Memory B cell (primary cell): Measurements from ENCODE around the gene ABCA7.

ENCODE experiments used
- ATAC-seq: fragments of 150-1000 bp; cut with Tn5 transposase; 2 replicates; pipeline ENCODE4 v1.10.0; 2021; ENCODE audit warnings: low read depth, mild to moderate bottlenecking, moderate library complexity
- DNase-seq, 2 donors: peaks; one replicate each; pipeline ENCODE4 v3.0.0; 2022; ENCODE audit warnings: low spot score in 2 of 2
- H3K27ac Mint-ChIP-seq: one replicate; pipeline ENCODE4 v1.8.0; 2022; ENCODE audit warnings: mild to moderate bottlenecking, moderate library complexity, mixed read lengths
- H3K27me3 Mint-ChIP-seq: one replicate; pipeline ENCODE4 v1.8.0; 2022; ENCODE audit warnings: mixed read lengths
- H3K36me3 Mint-ChIP-seq: one replicate; pipeline ENCODE4 v1.8.0; 2022; ENCODE audit warnings: mild to moderate bottlenecking, mixed read lengths
- H3K4me1 Mint-ChIP-seq: one replicate; pipeline ENCODE4 v1.8.0; 2022; ENCODE audit warnings: mixed read lengths
- H3K4me3 Mint-ChIP-seq: one replicate; pipeline ENCODE4 v1.8.0; 2022; ENCODE audit warnings: mild to moderate bottlenecking, moderate library complexity, mixed read lengths
- H3K9me3 Mint-ChIP-seq: one replicate; pipeline ENCODE4 v1.8.0; 2022; ENCODE audit warnings: mixed read lengths

ABCA7 gene

GRCh38 chr19:1039646-1040475 is at the start of gene ABCA7:
TSS of gene ABCA7 (plus strand) at chr19:1040107. CDS start at chr19:1041362, 1,255 bp downstream.
- Mint-ChIP-seq H3K27ac (peak within 1 kb of the TSS; percentile 95), H3K4me3 (peak within 1 kb of the TSS; percentile 100), H3K27me3 (no peaks in the 10 kb centered on the region), H3K36me3 (peaks cover 26% of the 10 kb centered on the region), H3K4me1 (peaks cover 36% of the 10 kb centered on the region), H3K9me3 (no peaks in the 10 kb centered on the region)
- DNase-seq (peak; percentile 99 to 100), ATAC-seq (peak; percentile 78)

- H3K4me3 Mint-ChIP-seq, result no peak overlapping the region
- ATAC-seq (no peak), DNase-seq (no peak)
- H3K36me3 Mint-ChIP-seq, result peaks cover 5% of the 10 kb centered on the region
- H3K27me3 Mint-ChIP-seq, result no peaks in the 10 kb centered on the region
- H3K4me1 Mint-ChIP-seq, result peaks cover 7% of the 10 kb centered on the region
- H3K27ac Mint-ChIP-seq, result no peak overlapping the region
- H3K9me3 Mint-ChIP-seq, result no peaks in the 10 kb centered on the region
Observed at GRCh38 chr19:990119-990571, 49.8 kb upstream of the ABCA7 start.

- DNase-seq (no peak), ATAC-seq (no peak)
- peaks cover 5% of the 10 kb centered on the region for H3K36me3 Mint-ChIP-seq
- H3K9me3 Mint-ChIP-seq, result no peaks in the 10 kb centered on the region
- H3K27me3 Mint-ChIP-seq, result no peaks in the 10 kb centered on the region
- H3K4me1 Mint-ChIP-seq, result peaks cover 4% of the 10 kb centered on the region
- no peak overlapping the region for H3K4me3 Mint-ChIP-seq
- H3K27ac Mint-ChIP-seq, result no peak overlapping the region
Observed at GRCh38 chr19:990746-991145, 49.2 kb upstream of the ABCA7 start.

- Mint-ChIP-seq H3K9me3 (no peaks in the 10 kb centered on the region), H3K4me1 (peaks cover 5% of the 10 kb centered on the region), H3K4me3 (no peak overlapping the region), H3K36me3 (peaks cover 5% of the 10 kb centered on the region), H3K27ac (no peak overlapping the region), H3K27me3 (peaks cover 2% of the 10 kb centered on the region)
- DNase-seq (no peak), ATAC-seq (peak; percentile 72)
Observed at GRCh38 chr19:991174-991931, 48.6 kb upstream of the ABCA7 start.

- no peak overlapping the region for H3K4me3 Mint-ChIP-seq
- ATAC-seq (no peak), DNase-seq (no peak)
- H3K36me3 Mint-ChIP-seq, result no peaks in the 10 kb centered on the region
- H3K4me1 Mint-ChIP-seq, result peaks cover 6% of the 10 kb centered on the region
- no peak overlapping the region for H3K27ac Mint-ChIP-seq
- no peaks in the 10 kb centered on the region for H3K9me3 Mint-ChIP-seq
- H3K27me3 Mint-ChIP-seq, result peaks cover 2% of the 10 kb centered on the region
Observed at GRCh38 chr19:991932-992669, 47.8 kb upstream of the ABCA7 start.

GRCh38 chr19:992670-993055 is 47.2 kb upstream of the ABCA7 start:
- no peak for DNase-seq
- H3K9me3 Mint-ChIP-seq, result no peaks in the 10 kb centered on the region
- H3K4me1 Mint-ChIP-seq, result peaks cover 6% of the 10 kb centered on the region
- peaks cover 2% of the 10 kb centered on the region for H3K27me3 Mint-ChIP-seq
- H3K27ac Mint-ChIP-seq, result no peak overlapping the region
- no peak for ATAC-seq
- H3K4me3 Mint-ChIP-seq, result no peak overlapping the region
- no peaks in the 10 kb centered on the region for H3K36me3 Mint-ChIP-seq

- Mint-ChIP-seq H3K4me3 (no peak overlapping the region), H3K27me3 (peaks cover 2% of the 10 kb centered on the region), H3K36me3 (no peaks in the 10 kb centered on the region), H3K27ac (no peak overlapping the region), H3K9me3 (no peaks in the 10 kb centered on the region), H3K4me1 (peaks cover 6% of the 10 kb centered on the region)
- ATAC-seq (no peak), DNase-seq (no peak)
Observed at GRCh38 chr19:993361-993830, 46.5 kb upstream of the ABCA7 start.

- Mint-ChIP-seq H3K27ac (no peak overlapping the region), H3K9me3 (no peaks in the 10 kb centered on the region), H3K36me3 (no peaks in the 10 kb centered on the region), H3K4me1 (peaks cover 6% of the 10 kb centered on the region), H3K4me3 (no peak overlapping the region), H3K27me3 (peaks cover 5% of the 10 kb centered on the region)
- DNase-seq (no peak), ATAC-seq (no peak)
Observed at GRCh38 chr19:993831-994393, 46.0 kb upstream of the ABCA7 start.

- Mint-ChIP-seq H3K36me3 (no peaks in the 10 kb centered on the region), H3K27me3 (peaks cover 10% of the 10 kb centered on the region), H3K9me3 (no peaks in the 10 kb centered on the region), H3K4me3 (no peak overlapping the region), H3K27ac (no peak overlapping the region), H3K4me1 (peaks cover 6% of the 10 kb centered on the region)
- ATAC-seq (no peak), DNase-seq (no peak)
Observed at GRCh38 chr19:994516-994915, 45.4 kb upstream of the ABCA7 start.

GRCh38 chr19:995051-995827 is 44.7 kb upstream of the ABCA7 start:
- no peak overlapping the region for H3K4me3 Mint-ChIP-seq
- peaks cover 10% of the 10 kb centered on the region for H3K27me3 Mint-ChIP-seq
- no peak overlapping the region for H3K27ac Mint-ChIP-seq
- H3K36me3 Mint-ChIP-seq, result no peaks in the 10 kb centered on the region
- ATAC-seq (no peak), DNase-seq (no peak)
- H3K9me3 Mint-ChIP-seq, result no peaks in the 10 kb centered on the region
- peaks cover 6% of the 10 kb centered on the region for H3K4me1 Mint-ChIP-seq

GRCh38 chr19:996051-996838 is 43.7 kb upstream of the ABCA7 start:
- Mint-ChIP-seq H3K27me3 (peaks cover 13% of the 10 kb centered on the region), H3K36me3 (no peaks in the 10 kb centered on the region), H3K9me3 (no peaks in the 10 kb centered on the region), H3K27ac (peak overlapping the region; percentile 32), H3K4me1 (peaks cover 9% of the 10 kb centered on the region), H3K4me3 (no peak overlapping the region)
- peak; percentile 46 to 63 for DNase-seq
- peak; percentile 65 for ATAC-seq

GRCh38 chr19:998064-998463 is 41.8 kb upstream of the ABCA7 start:
- H3K9me3 Mint-ChIP-seq, result no peaks in the 10 kb centered on the region
- H3K4me1 Mint-ChIP-seq, result peaks cover 13% of the 10 kb centered on the region
- no peak overlapping the region for H3K4me3 Mint-ChIP-seq
- ATAC-seq (no peak), DNase-seq (no peak)
- no peaks in the 10 kb centered on the region for H3K36me3 Mint-ChIP-seq
- H3K27ac Mint-ChIP-seq, result no peak overlapping the region
- peaks cover 19% of the 10 kb centered on the region for H3K27me3 Mint-ChIP-seq
